Fibroblast of pulmonary artery (primary cell): ENCODE data around the gene PPM1M.

Experiments used
- DNase-seq: peaks from one replicate; pipeline ENCODE4 v3.0.0-alpha.2; 2010; ENCODE audit warnings: low read depth
- H3K4me3 ChIP-seq: replicated peaks from 2 replicates; pipeline ENCODE4 v1.5.1; 2011; ENCODE audit warnings: low read depth, mild to moderate bottlenecking, control low read depth, low read length, moderate library complexity
- CTCF ChIP-seq: IDR thresholded peaks from 2 replicates; pipeline ENCODE4 v1.5.1; 2011; ENCODE audit warnings: mild to moderate bottlenecking, control low read depth, low read length, inconsistent platforms; ENCODE audit errors: missing control alignments

Gene PPM1M

GRCh38 chr3:52245322-52246263 is at the start of gene PPM1M:
PPM1M (plus strand) TSS chr3:52245759; CDS start chr3:52245825, 66 bp downstream.
- DNase-seq = peak; percentile 43
- peak within 1 kb of the TSS; percentile 56 for H3K4me3 ChIP-seq
- no peak for TF ChIP-seq CTCF

GRCh38 chr3:52195823-52196331 is 49.7 kb upstream of the PPM1M start:
- H3K4me3 ChIP-seq = no peak overlapping the region
- no peak for TF ChIP-seq CTCF
- peak; percentile 89 for DNase-seq

GRCh38 chr3:52196977-52197376 is 48.6 kb upstream of the PPM1M start:
- no peak overlapping the region for H3K4me3 ChIP-seq
- no peak for DNase-seq
- TF ChIP-seq CTCF = no peak

- DNase-seq = no peak
- no peak for TF ChIP-seq CTCF
- H3K4me3 ChIP-seq = peak overlapping the region; percentile 90
Measured at GRCh38 chr3:52197499-52197841, 48.1 kb upstream of the PPM1M start.

GRCh38 chr3:52197842-52198625 is 47.5 kb upstream of the PPM1M start, which contains the start of gene ALAS1:
ALAS1 (plus strand) TSS chr3:52198160; CDS start chr3:52199242, 1,082 bp downstream.
- no peak for TF ChIP-seq CTCF
- DNase-seq = peak; percentile 86
- peak within 1 kb of the TSS; percentile 90 for H3K4me3 ChIP-seq

GRCh38 chr3:52198643-52199608 is 46.6 kb upstream of the PPM1M start:
- DNase-seq = no peak
- TF ChIP-seq CTCF = no peak
- peak overlapping the region; percentile 90 for H3K4me3 ChIP-seq
